HepG2 (cell line): Measurements from ENCODE around the gene PPM1H.

Source experiments
- ARNT ChIP-seq: fragments of 450-650 bp; IDR thresholded peaks from 2 replicates; pipeline ENCODE4 v1.6.1; 2017
- ATF1 ChIP-seq: IDR thresholded peaks from 2 replicates; pipeline ENCODE4 v1.6.1; 2016; ENCODE audit warnings: mild to moderate bottlenecking, control low read depth
- CTCF ChIP-seq: sonication (generic); formaldehyde crosslinking; IDR thresholded peaks from 2 replicates; pipeline ENCODE4 v1.5.0; 2020; ENCODE audit warnings: mild to moderate bottlenecking, missing genetic modification reagents, moderate library complexity
- FOXJ3 ChIP-seq: sonication (generic); formaldehyde crosslinking; IDR thresholded peaks from 2 replicates; pipeline ENCODE4 v1.4.0; 2020; ENCODE audit warnings: missing genetic modification reagents, mild to moderate bottlenecking, borderline replicate concordance
- HOXA7 ChIP-seq: sonication (generic); formaldehyde crosslinking; IDR thresholded peaks from 2 replicates; pipeline ENCODE4 v1.8.1; 2022; ENCODE audit warnings: mild to moderate bottlenecking, missing genetic modification reagents, moderate library complexity
- NFE2L2 ChIP-seq: fragments of 150-350 bp; IDR thresholded peaks from 2 replicates; pipeline ENCODE4 v1.6.1; 2014; ENCODE audit warnings: low read length
- NFRKB ChIP-seq: fragments of 450-650 bp; IDR thresholded peaks from 2 replicates; pipeline ENCODE4 v1.6.1; 2017
- NONO ChIP-seq, 2 experiments: fragments of 450-650 bp in 1 of 2; sonication (generic) in 1 of 2; formaldehyde crosslinking in 1 of 2; IDR thresholded peaks in 1 of 2; conservative IDR thresholded peaks in 1 of 2; 2 replicates each; pipeline versions ENCODE4 v1.6.1 to v1.8.0; 2017 to 2022; ENCODE audit warnings: mild to moderate bottlenecking in 1 of 2, missing genetic modification reagents in 1 of 2, moderate library complexity in 1 of 2
- SP1 ChIP-seq, 2 experiments: fragments of 450-650 bp in 1 of 2; sonication (generic) in 1 of 2; formaldehyde crosslinking in 1 of 2; IDR thresholded peaks; 2 replicates each; pipeline versions ENCODE4 v1.4.0 to v1.6.1; 2016 to 2020; ENCODE audit warnings: missing genetic modification reagents in 1 of 2
- ZBTB38 ChIP-seq: sonication (generic); formaldehyde crosslinking; IDR thresholded peaks from 2 replicates; pipeline ENCODE4 v1.5.1; 2020; ENCODE audit warnings: mild to moderate bottlenecking, missing genetic modification reagents
- ZNF639 ChIP-seq: conservative IDR thresholded peaks from 2 replicates; pipeline ENCODE4 v1.6.1; 2018; ENCODE audit warnings: missing genetic modification reagents
- ZNF792 ChIP-seq: IDR thresholded peaks from 2 replicates; pipeline ENCODE4 v1.6.1; 2016
- TF ChIP-seq, protein P1 (sequence below): fragments of 450-650 bp; IDR thresholded peaks from 2 replicates; pipeline ENCODE4 v1.6.1; 2017; ENCODE audit warnings: mild to moderate bottlenecking

GRCh38 chr12:62724285-62724684 lies 210.7 kb downstream of the PPM1H start:
- TF ChIP-seq ZNF639 (CRISPR knock-in tag) (no peak), CTCF (CRISPR knock-in tag) (no peak), HOXA7 (CRISPR knock-in tag) (no peak), NFE2L2 (no peak), ATF1 (CRISPR knock-in tag) (no peak), FOXJ3 (no peak), NONO (IDR thresholded peaks at IDR 0.05) (no peak), NONO (CRISPR knock-in tag; conservative IDR thresholded peaks at IDR 0.05) (no peak), ARNT (no peak), NFRKB (no peak), ZNF792 (no peak), ZBTB38 (no peak), SP1 (IDR thresholded peaks at IDR 0.05) (no peak), SP1 (CRISPR knock-in tag; IDR thresholded peaks at IDR 0.05) (no peak)
- TF ChIP-seq, protein P1, sequence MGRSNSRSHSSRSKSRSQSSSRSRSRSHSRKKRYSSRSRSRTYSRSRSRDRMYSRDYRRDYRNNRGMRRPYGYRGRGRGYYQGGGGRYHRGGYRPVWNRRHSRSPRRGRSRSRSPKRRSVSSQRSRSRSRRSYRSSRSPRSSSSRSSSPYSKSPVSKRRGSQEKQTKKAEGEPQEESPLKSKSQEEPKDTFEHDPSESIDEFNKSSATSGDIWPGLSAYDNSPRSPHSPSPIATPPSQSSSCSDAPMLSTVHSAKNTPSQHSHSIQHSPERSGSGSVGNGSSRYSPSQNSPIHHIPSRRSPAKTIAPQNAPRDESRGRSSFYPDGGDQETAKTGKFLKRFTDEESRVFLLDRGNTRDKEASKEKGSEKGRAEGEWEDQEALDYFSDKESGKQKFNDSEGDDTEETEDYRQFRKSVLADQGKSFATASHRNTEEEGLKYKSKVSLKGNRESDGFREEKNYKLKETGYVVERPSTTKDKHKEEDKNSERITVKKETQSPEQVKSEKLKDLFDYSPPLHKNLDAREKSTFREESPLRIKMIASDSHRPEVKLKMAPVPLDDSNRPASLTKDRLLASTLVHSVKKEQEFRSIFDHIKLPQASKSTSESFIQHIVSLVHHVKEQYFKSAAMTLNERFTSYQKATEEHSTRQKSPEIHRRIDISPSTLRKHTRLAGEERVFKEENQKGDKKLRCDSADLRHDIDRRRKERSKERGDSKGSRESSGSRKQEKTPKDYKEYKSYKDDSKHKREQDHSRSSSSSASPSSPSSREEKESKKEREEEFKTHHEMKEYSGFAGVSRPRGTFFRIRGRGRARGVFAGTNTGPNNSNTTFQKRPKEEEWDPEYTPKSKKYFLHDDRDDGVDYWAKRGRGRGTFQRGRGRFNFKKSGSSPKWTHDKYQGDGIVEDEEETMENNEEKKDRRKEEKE: no peak
